ENCODE results near the gene SIX1.

Gene SIX1

GRCh38 chr14:60628892-60629291 lies 20.4 kb downstream of the SIX1 start:
- DNase-seq (ENCODE audit: low spot score): no peak
- no peak for TF ChIP-seq CTCF (IDR thresholded peaks at IDR 0.05; ENCODE audit: extremely low read depth, insufficient read depth, missing control alignments)
- in situ Hi-C loops (cut with MboI; ENCODE audit: low pct_unique_long_range_greater_than_20kb, low sequenced_read_pairs, unreplicated experiment): no loop called here

GRCh38 chr14:60622917-60623257 lies 26.4 kb downstream of the SIX1 start:
- no peak for DNase-seq (ENCODE audit: low spot score)
- TF ChIP-seq CTCF (IDR thresholded peaks at IDR 0.05; ENCODE audit: extremely low read depth, insufficient read depth, missing control alignments): no peak
- in situ Hi-C loops (cut with MboI; ENCODE audit: low pct_unique_long_range_greater_than_20kb, low sequenced_read_pairs, unreplicated experiment): no loop called here

GRCh38 chr14:60622210-60622916 lies 26.9 kb downstream of the SIX1 start:
- in situ Hi-C loops (cut with MboI; ENCODE audit: low pct_unique_long_range_greater_than_20kb, low sequenced_read_pairs, unreplicated experiment): no loop called here
- no peak for TF ChIP-seq CTCF (IDR thresholded peaks at IDR 0.05; ENCODE audit: extremely low read depth, insufficient read depth, missing control alignments)
- no peak for DNase-seq (ENCODE audit: low spot score)

- DNase-seq (ENCODE audit: low spot score): no peak
- in situ Hi-C loops (cut with MboI; ENCODE audit: low pct_unique_long_range_greater_than_20kb, low sequenced_read_pairs, unreplicated experiment): no loop called here
- no peak for TF ChIP-seq CTCF (IDR thresholded peaks at IDR 0.05; ENCODE audit: extremely low read depth, insufficient read depth, missing control alignments)
Observed at GRCh38 chr14:60621386-60621785, 27.9 kb downstream of the SIX1 start.

GRCh38 chr14:60618241-60618640 lies 31.0 kb downstream of the SIX1 start:
- TF ChIP-seq CTCF (IDR thresholded peaks at IDR 0.05; ENCODE audit: extremely low read depth, insufficient read depth, missing control alignments): no peak
- in situ Hi-C loops (cut with MboI; ENCODE audit: low pct_unique_long_range_greater_than_20kb, low sequenced_read_pairs, unreplicated experiment): no loop called here
- DNase-seq (ENCODE audit: low spot score): no peak

- no peak for TF ChIP-seq CTCF (IDR thresholded peaks at IDR 0.05; ENCODE audit: extremely low read depth, insufficient read depth, missing control alignments)
- no peak for DNase-seq (ENCODE audit: low spot score)
- in situ Hi-C loops (cut with MboI; ENCODE audit: low pct_unique_long_range_greater_than_20kb, low sequenced_read_pairs, unreplicated experiment): no loop called here
Observed at GRCh38 chr14:60616461-60616959, 32.8 kb downstream of the SIX1 start.

Data from GM13977 (cell line).